OCI-LY3 (cell line): ENCODE data around the gene TDRD9.

Experiments
- EZH2phosphoT487 ChIP-seq: fragments of 200-600 bp; shearing (Covaris generic); IDR thresholded peaks from 2 replicates; pipeline ENCODE4 v1.6.1; 2018; ENCODE audit warnings: antibody characterized with exemption, mixed run types, low read depth
- TF ChIP-seq, protein P1 (sequence below): fragments of 200-600, 300-600 bp; sonication (generic); IDR thresholded peaks from 2 replicates; pipeline ENCODE4 v1.5.1; 2014; ENCODE audit warnings: antibody characterized with exemption, low read length, low read depth

DNA sequence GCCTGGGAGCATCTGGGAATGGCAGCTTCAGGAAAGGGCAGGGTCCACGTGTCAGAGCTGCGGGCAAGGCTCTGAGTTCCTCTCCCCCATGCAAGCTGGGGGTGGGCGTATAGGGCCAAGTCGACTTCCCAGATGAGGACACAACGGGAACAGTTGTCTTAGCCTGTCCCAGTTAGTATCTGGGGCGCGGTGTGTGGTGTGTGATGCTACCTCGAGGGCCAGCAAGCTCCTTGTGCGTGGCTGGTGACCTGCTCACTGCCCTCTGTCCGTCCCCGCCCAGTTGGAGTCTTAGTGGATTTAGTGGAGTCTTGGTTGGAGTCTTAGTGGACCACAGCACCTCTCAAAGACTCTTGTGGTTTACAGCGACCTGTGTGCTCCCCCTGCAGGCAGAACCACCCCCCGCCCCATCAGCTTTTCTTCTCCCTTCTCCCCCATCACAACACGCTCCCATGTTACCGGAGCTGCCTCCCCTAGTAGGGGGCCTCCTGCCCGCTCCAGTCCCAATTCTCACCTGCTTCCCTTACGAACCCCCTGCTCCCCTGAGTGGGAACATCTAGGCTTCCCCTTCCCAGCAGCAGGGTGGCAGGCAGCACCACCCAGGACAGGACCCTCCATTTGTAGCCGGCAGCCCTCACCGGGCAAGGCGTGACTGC, 165.9 kb downstream of the TDRD9 start:
- TF ChIP-seq, protein P1, sequence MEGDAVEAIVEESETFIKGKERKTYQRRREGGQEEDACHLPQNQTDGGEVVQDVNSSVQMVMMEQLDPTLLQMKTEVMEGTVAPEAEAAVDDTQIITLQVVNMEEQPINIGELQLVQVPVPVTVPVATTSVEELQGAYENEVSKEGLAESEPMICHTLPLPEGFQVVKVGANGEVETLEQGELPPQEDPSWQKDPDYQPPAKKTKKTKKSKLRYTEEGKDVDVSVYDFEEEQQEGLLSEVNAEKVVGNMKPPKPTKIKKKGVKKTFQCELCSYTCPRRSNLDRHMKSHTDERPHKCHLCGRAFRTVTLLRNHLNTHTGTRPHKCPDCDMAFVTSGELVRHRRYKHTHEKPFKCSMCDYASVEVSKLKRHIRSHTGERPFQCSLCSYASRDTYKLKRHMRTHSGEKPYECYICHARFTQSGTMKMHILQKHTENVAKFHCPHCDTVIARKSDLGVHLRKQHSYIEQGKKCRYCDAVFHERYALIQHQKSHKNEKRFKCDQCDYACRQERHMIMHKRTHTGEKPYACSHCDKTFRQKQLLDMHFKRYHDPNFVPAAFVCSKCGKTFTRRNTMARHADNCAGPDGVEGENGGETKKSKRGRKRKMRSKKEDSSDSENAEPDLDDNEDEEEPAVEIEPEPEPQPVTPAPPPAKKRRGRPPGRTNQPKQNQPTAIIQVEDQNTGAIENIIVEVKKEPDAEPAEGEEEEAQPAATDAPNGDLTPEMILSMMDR, result no peak
- TF ChIP-seq EZH2phosphoT487, result no peak
